NT2/D1 (cell line): ENCODE data around the gene ZAP70.

Source experiments
- DNase-seq: peaks from one replicate; pipeline ENCODE4 v3.0.0-alpha.2; 2011; ENCODE audit warnings: low read depth, low spot score
- H3K27me3 ChIP-seq: 2 replicates; pipeline ENCODE4 v1.6.0; 2011; ENCODE audit warnings: mild to moderate bottlenecking; ENCODE audit not compliant: insufficient read length, insufficient read depth
- H3K36me3 ChIP-seq: 2 replicates; pipeline ENCODE4 v1.6.1; 2011; ENCODE audit warnings: mild to moderate bottlenecking, low read length, mixed read lengths; ENCODE audit not compliant: insufficient read depth, insufficient read length
- H3K4me1 ChIP-seq: 2 replicates; pipeline ENCODE4 v1.5.1; 2011; ENCODE audit not compliant: insufficient read depth, insufficient read length
- H3K4me3 ChIP-seq: 2 replicates; pipeline ENCODE4 v1.5.1; 2011; ENCODE audit warnings: low read depth; ENCODE audit not compliant: insufficient read length
- H3K9ac ChIP-seq: 2 replicates; pipeline ENCODE4 v1.6.0; 2011; ENCODE audit warnings: low read depth; ENCODE audit not compliant: insufficient read length
- H3K9me3 ChIP-seq: 2 replicates; pipeline ENCODE4 v1.5.1; 2011; ENCODE audit warnings: mild to moderate bottlenecking, low read length; ENCODE audit not compliant: insufficient read depth
- SUZ12 ChIP-seq: IDR thresholded peaks from 2 replicates; pipeline ENCODE4 v1.6.1; 2011; ENCODE audit not compliant: insufficient read length, insufficient read depth; ENCODE audit errors: extremely low read depth
- YY1 ChIP-seq: IDR thresholded peaks from 2 replicates; pipeline ENCODE4 v1.6.1; 2011; ENCODE audit not compliant: insufficient read length, insufficient read depth
- ZNF274 ChIP-seq: IDR thresholded peaks from 2 replicates; pipeline ENCODE4 v1.6.1; 2011; ENCODE audit warnings: mild to moderate bottlenecking, low read depth, low read length

ZAP70 gene

DNA sequence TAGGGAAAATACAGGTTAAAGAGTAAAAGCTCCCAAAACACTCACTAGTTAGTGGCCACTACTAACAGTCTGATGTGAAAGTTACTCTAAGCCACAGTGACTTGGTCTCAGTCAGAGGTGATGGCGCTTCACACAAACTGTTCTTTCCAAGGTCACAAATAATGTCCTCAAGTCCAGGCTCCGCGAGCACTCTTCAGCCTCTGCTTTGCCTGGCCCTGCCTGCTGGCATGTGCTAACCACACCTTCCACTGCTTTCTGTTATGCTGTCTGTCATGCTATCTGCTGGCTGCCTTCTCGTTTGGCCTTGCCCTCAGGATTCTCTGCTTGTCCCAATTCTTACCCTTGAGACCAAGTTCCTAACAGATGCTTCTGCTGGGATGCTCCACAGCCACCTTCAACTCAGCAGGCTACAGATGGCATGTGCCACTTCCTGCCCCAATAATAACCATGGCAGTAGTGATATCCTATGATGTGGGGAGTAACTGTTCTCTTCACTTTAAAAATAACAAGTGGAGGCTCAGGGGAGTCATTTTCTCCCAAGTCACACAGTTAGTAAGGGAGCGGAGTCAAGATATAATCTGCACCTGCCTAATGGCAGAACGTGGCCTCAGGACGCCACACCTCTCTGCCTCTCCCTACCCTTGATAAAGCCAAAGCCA lies 75.7 kb downstream of the ZAP70 start:
- Histone ChIP-seq H3K9me3 (no peaks in the 10 kb centered on the region), H3K4me3 (no peak overlapping the region), H3K27me3 (no peaks in the 10 kb centered on the region), H3K9ac (no peak overlapping the region), H3K36me3 (peaks cover 38% of the 10 kb centered on the region), H3K4me1 (no peaks in the 10 kb centered on the region)
- no peak for TF ChIP-seq YY1
- no peak for TF ChIP-seq SUZ12
- no peak for TF ChIP-seq ZNF274
- DNase-seq: no peak
